GM21528 (cell line): ENCODE measurements around the gene TNNC2.
"Not testable (repeated sequence)": the region's sequence is repeated elsewhere in the genome, so short reads cannot be mapped to it uniquely, and the experiment has no call there.

Experiments
- ATAC-seq: cut with Tn5 transposase; IDR thresholded peaks from one replicate; pipeline ENCODE4 v1.9.1; 2021; ENCODE audit warnings: mild to moderate bottlenecking, moderate library complexity; ENCODE audit not compliant: unreplicated experiment, low FRiP score

The TNNC2 gene

GRCh38 chr20:45827030-45827652, at the start of gene TNNC2:
Gene TNNC2, minus strand, starts transcription at chr20:45827312. Its CDS starts 64 bp downstream, at chr20:45827248.
- no peak for ATAC-seq

- no peak for ATAC-seq
These were observed 47.5 kb upstream of the TNNC2 start for GRCh38 chr20:45874576-45874975.

GRCh38 chr20:45874104-45874481, 47.0 kb upstream of the TNNC2 start:
- ATAC-seq = not testable (repeated sequence)

- no peak for ATAC-seq
These were observed 46.4 kb upstream of the TNNC2 start for GRCh38 chr20:45873409-45874103.

- no peak for ATAC-seq
These were observed 45.5 kb upstream of the TNNC2 start for GRCh38 chr20:45872626-45873025.

GRCh38 chr20:45867819-45868176, 40.7 kb upstream of the TNNC2 start:
- no peak for ATAC-seq

- no peak for ATAC-seq
These were observed 40.2 kb upstream of the TNNC2 start for GRCh38 chr20:45867136-45867818.

- no peak for ATAC-seq
These were observed 39.3 kb upstream of the TNNC2 start for GRCh38 chr20:45866454-45866853.

- no peak for ATAC-seq
These were observed 36.7 kb upstream of the TNNC2 start for GRCh38 chr20:45863543-45864470.

- no peak for ATAC-seq
These were observed 34.3 kb upstream of the TNNC2 start for GRCh38 chr20:45861221-45862075.

GRCh38 chr20:45860560-45861220, 33.6 kb upstream of the TNNC2 start:
- ATAC-seq = no peak

- no peak for ATAC-seq
These were observed 32.8 kb upstream of the TNNC2 start for GRCh38 chr20:45859916-45860315.

GRCh38 chr20:45857882-45858216, 30.7 kb upstream of the TNNC2 start:
- ATAC-seq = peak; percentile 32

- peak; percentile 95 for ATAC-seq
These were observed 30.2 kb upstream of the TNNC2 start, which contains the start of the genes ACOT8 and ZSWIM3 for GRCh38 chr20:45857114-45857881. Gene ACOT8, minus strand, starts transcription at chr20:45857392. Its CDS starts 77 bp downstream, at chr20:45857315. Gene ZSWIM3, plus strand, starts transcription at chr20:45857614. Its CDS starts 212 bp downstream, at chr20:45857826.

GRCh38 chr20:45853484-45853883, 26.4 kb upstream of the TNNC2 start:
- ATAC-seq = no peak

- ATAC-seq = no peak
These were observed 25.2 kb upstream of the TNNC2 start for GRCh38 chr20:45852326-45852725.

GRCh38 chr20:45851501-45851900, 24.4 kb upstream of the TNNC2 start:
- ATAC-seq = no peak

GRCh38 chr20:45850926-45851325, 23.8 kb upstream of the TNNC2 start:
- ATAC-seq = no peak
